NCI-H524 treated with DMSO at 0.1 percent for 48 hours (cell line): ENCODE data around the gene SLC37A3.
A peak's percentile ranks its signal among the peaks of the same experiment; 100 is the strongest.

Experiments
- DNase-seq: peaks from one replicate; lab custom pipeline; 2025; lab: John Stamatoyannopoulos, UW

SLC37A3 gene

GRCh38 chr7:140402178-140402835, 4.0 kb upstream of the SLC37A3 start:
- no peak for DNase-seq

- no peak for DNase-seq
These were observed 2.1 kb upstream of the SLC37A3 start for GRCh38 chr7:140400381-140400780.

DNA sequence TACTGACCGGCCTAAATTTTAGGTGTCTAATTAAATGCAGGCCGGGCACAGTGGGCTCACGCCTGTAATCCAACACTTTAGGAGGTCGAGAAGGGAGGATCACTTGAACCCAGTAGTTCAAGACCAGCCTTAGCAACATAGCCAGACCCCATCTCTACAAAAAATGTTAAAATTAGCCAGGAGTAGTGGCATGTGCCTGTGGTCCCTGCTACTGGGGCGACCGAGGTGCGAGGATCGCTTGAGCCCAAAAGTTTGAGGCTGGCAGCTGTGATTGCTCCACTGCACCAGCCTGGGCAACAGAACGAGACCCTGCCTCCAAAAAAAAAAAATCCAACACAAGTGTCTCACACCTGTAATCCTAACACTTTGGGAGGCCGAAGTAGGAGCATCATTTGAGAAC, 491 bp upstream of the SLC37A3 start:
- no peak for DNase-seq

- no peak for DNase-seq
These were observed 4.5 kb downstream of the SLC37A3 start for GRCh38 chr7:140393756-140394306.

DNA sequence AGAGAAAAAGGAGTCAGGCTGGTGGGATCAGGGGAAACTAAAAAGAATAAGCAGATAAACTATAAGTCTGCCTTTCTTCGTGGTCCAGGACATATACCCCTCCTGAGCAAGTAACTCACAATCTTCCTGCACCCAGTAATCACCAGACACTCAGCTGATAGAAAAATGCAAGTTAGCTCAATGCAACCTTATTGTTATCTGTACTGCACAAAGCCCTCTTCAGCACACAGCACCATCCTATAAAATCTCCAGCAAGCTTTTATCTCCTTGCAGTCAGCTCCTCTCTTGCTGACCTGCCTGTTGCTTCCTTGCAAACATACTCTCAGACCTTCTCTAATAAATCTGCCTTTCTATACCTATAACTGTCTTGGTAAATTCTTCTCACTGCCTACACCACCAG, 6.7 kb downstream of the SLC37A3 start:
- no peak for DNase-seq

GRCh38 chr7:140390466-140391190, 7.7 kb downstream of the SLC37A3 start:
- no peak for DNase-seq

GRCh38 chr7:140390034-140390433, 8.3 kb downstream of the SLC37A3 start:
- DNase-seq: no peak

- DNase-seq: no peak
These were observed 8.9 kb downstream of the SLC37A3 start for GRCh38 chr7:140389445-140389844.

DNA sequence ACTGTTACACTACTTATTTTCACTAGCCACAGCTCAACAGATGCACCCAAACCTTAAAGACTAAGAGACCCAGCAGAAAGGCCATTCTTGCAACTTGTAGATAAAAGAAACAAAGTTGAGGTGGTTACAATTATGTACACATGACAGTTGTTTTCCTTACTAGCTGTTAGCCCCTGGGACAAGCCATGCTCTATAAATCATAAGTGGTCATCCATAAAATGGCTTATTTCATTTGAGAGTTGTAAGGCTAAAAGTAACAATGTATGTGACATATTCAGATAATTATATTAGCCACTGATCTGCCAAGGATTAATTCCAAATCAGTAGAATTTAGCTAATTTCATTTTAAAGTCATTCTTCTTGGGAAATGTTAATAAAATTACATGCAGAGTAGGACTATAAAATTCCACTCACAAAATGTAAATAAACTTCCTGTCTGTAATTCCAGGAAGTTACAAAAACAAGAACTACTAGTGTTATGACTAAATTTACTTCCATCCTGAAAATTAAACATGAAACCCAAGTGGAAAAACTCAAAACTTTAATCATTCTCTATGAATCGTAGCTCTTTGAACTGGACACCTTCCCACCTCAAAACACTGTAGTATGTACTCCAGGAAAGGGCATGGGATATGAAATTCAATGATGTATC, 13.3 kb downstream of the SLC37A3 start:
- DNase-seq: no peak

GRCh38 chr7:140383954-140384713, 14.2 kb downstream of the SLC37A3 start:
- no peak for DNase-seq

- DNase-seq: no peak
These were observed 22.2 kb downstream of the SLC37A3 start for GRCh38 chr7:140375892-140376730.

DNA sequence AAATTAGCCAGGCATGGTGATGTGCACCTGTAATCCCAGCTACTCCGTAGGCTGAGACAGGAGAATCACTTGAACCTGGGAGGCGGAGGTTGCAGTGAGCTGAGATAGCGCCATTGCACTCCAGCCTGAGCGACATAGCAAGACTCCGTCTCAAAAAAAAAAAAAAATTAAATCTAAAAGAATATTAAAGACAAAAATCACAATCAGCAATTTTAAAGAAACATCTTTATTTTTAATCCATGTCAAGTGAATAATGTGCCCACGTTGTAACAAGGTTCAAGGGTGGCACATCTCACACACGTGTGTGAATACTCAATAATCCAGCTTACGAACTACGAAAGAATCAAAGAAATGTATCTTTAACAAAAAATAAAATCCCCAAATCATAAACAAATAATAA, 23.0 kb downstream of the SLC37A3 start:
- no peak for DNase-seq

DNA sequence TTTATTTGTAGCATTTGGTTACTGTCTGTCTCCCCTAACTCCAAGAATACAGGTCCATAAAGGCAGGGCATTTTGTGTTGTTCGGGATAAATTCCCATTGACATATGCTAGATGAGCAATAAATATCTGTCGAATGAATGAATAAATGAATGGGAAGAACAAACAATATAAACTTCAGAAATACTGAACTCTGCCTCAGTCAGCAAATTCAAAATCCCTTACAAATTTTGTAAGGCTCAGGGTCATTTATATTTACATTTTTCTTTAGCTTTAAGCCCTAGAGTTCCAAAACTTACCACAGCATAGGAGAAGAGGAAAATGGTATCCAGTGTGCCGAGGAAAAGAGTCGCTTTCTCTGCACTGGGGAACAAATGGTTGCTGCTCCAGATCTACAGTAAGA, 29.0 kb downstream of the SLC37A3 start:
- no peak for DNase-seq

DNA sequence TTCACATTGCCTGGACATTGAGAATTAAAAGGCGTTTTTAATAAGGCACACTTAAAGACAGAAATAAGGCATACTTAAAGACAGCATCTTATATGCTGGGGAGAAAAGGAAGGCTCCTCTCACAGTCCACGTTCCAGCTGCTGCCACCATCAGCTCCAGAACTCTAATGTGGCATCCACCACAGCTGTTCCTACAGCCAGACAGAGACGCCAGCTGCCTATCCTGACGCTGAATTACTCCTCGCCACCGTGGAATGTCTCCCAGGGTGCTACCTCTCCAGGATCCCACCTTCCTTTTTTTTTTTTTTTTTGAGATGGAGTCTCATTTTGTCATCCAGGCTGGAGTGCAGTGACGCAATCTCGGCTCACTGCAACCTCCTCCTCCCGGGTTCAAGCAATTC, 30.8 kb downstream of the SLC37A3 start:
- no peak for DNase-seq

GRCh38 chr7:140364819-140365218, 33.5 kb downstream of the SLC37A3 start:
- DNase-seq: peak; percentile 20

DNA sequence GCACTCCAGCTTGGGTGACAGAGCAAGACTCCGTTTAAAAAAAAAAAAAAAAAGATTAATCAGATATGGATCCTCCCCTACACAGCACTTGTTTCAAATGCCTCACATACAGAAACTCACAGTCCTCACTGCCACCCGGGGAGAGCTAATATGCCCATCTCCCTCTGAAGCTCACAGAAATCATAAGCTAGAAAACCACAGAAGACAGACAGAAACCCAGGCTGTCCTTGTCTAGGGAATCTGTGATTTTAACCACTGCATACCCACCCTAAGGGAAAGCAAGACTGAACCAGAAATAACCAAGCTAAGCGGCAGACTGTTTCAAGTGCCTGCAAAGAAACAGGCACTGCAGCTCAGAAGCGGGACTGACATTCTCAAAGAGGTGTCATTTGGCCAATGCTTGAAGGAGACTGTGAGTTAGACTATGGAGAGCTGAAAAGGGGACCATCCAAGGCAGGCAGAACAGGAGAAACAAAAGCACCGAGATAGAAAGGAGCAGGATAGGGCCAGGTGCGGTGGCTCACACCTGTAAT, 37.6 kb downstream of the SLC37A3 start:
- DNase-seq: no peak

GRCh38 chr7:140358412-140359051, 39.8 kb downstream of the SLC37A3 start:
- DNase-seq: no peak

- no peak for DNase-seq
These were observed 40.3 kb downstream of the SLC37A3 start for GRCh38 chr7:140358024-140358411.

GRCh38 chr7:140350056-140350455, 48.3 kb downstream of the SLC37A3 start:
- DNase-seq: no peak

DNA sequence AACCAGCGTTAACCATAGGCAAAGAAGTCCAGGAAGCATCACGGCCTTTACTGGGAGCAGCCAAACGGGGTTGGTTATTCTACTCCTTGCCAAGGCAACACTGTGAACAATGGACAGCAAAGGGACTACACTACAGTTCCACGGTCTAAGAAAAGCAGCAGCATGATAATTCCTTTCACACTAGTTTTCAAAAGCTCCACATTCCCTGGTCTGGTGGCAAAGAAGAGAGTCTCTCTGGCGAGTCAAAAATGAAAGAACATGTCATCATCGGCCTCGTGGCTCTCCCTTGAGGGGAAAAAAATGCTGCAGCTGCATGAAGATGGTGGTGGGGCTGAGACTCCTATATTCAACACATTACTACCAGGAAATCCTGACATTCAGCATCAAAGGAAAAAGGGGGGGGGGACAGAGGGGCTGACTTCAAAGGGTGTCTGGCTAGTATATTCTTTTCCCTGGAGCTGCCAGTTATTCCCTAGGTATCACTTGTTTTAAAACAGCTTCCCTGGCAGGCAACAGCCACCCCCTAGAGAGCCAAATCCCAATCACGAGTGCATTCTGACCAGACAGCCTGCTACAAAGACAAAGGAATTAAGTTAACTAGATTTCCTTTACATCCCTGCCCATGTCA, 49.1 kb downstream of the SLC37A3 start:
- DNase-seq: no peak
